Urinary bladder (tissue), 4 donors: Measurements from ENCODE around the gene ODAPH. TPM values are rescaled to one million over a fixed set of nuclear protein-coding genes. Genes with fewer than 3 reads are reported as not detected.

ENCODE experiments used
- DNase-seq: peaks from one replicate; pipeline ENCODE4 v3.0.0-alpha.2; 2015; ENCODE audit errors: extremely low spot score
- H3K27ac ChIP-seq: one replicate; pipeline ENCODE4 v1.5.1; 2013; ENCODE audit warnings: low read depth, mild to moderate bottlenecking, moderate library complexity
- H3K36me3 ChIP-seq: one replicate; pipeline ENCODE4 v1.6.1; 2013; ENCODE audit warnings: mild to moderate bottlenecking, moderate library complexity; ENCODE audit not compliant: insufficient read depth
- H3K4me1 ChIP-seq: one replicate; pipeline ENCODE4 v1.6.1; 2013; ENCODE audit warnings: mild to moderate bottlenecking, moderate library complexity; ENCODE audit not compliant: insufficient read depth
- H3K4me3 ChIP-seq: one replicate; pipeline ENCODE4 v1.5.1; 2013; ENCODE audit warnings: low read depth, low read length
- WGBS: extraction: QIAGEN DNeasy Blood & Tissue Kit; methylation state at CpG from one replicate; pipeline ENCODE4 v1.1.7; 2013; 5-methylcytosine and 5-hydroxymethylcytosine counted together
- polyA plus RNA-seq: library from polyadenylated mRNA; stranded (reverse); fragments of 200-250 nt; gene quantifications from one replicate; pipeline ENCODE4 v1.2.3, GENCODE V29; 2013
- total RNA-seq: library from RNA; depleted of rRNA; stranded (reverse); fragments of >200 nt; gene quantifications from one replicate; pipeline ENCODE4 v1.2.3, GENCODE V29; 2014
- donor health status: healthy with polysubstance abuse.
- donor health status: healthy.

Gene ODAPH
- total and polyA plus RNA-seq, 2 donors, result not detected

GRCh38 chr4:75564023-75564422 is 8.2 kb downstream of the ODAPH start:
- H3K27ac ChIP-seq, result no peak overlapping the region
- H3K36me3 ChIP-seq, result peaks cover 1% of the 10 kb centered on the region
- H3K4me3 ChIP-seq, result no peak overlapping the region
- WGBS, result 83% methylated on average over 11 of the region's 11 CpGs
- H3K4me1 ChIP-seq, result no peaks in the 10 kb centered on the region
- DNase-seq, result no peak

- no peak overlapping the region for H3K4me3 ChIP-seq
- no peak for DNase-seq
- H3K4me1 ChIP-seq, result no peaks in the 10 kb centered on the region
- peaks cover 1% of the 10 kb centered on the region for H3K36me3 ChIP-seq
- H3K27ac ChIP-seq, result no peak overlapping the region
Observed at GRCh38 chr4:75565481-75565880, 9.6 kb downstream of the ODAPH start.

GRCh38 chr4:75566911-75567310 is 11.0 kb downstream of the ODAPH start:
- no peak for DNase-seq
- 85% methylated on average over 1 of the region's 1 CpG for WGBS
- Histone ChIP-seq H3K4me1 (no peaks in the 10 kb centered on the region), H3K27ac (no peak overlapping the region), H3K4me3 (no peak overlapping the region), H3K36me3 (peaks cover 1% of the 10 kb centered on the region)

- Histone ChIP-seq H3K4me3 (no peak overlapping the region), H3K36me3 (peaks cover 1% of the 10 kb centered on the region), H3K27ac (no peak overlapping the region), H3K4me1 (no peaks in the 10 kb centered on the region)
- 92% methylated on average over 2 of the region's 2 CpGs for WGBS
- no peak for DNase-seq
Observed at GRCh38 chr4:75567725-75568124, 11.9 kb downstream of the ODAPH start.

GRCh38 chr4:75584067-75584466 is 28.2 kb downstream of the ODAPH start:
- Histone ChIP-seq H3K4me1 (no peaks in the 10 kb centered on the region), H3K4me3 (no peak overlapping the region), H3K27ac (no peak overlapping the region), H3K36me3 (no peaks in the 10 kb centered on the region)
- 83% methylated on average over 2 of the region's 2 CpGs for WGBS
- no peak for DNase-seq

GRCh38 chr4:75593393-75593792 is 37.5 kb downstream of the ODAPH start:
- 85% methylated on average over 1 of the region's 1 CpG for WGBS
- Histone ChIP-seq H3K4me1 (no peaks in the 10 kb centered on the region), H3K4me3 (no peak overlapping the region), H3K36me3 (no peaks in the 10 kb centered on the region), H3K27ac (no peak overlapping the region)
- DNase-seq, result no peak

- WGBS, result 77% methylated on average over 3 of the region's 3 CpGs
- no peaks in the 10 kb centered on the region for H3K36me3 ChIP-seq
- H3K27ac ChIP-seq, result no peak overlapping the region
- no peak for DNase-seq
- no peaks in the 10 kb centered on the region for H3K4me1 ChIP-seq
- no peak overlapping the region for H3K4me3 ChIP-seq
Observed at GRCh38 chr4:75596061-75596460, 40.2 kb downstream of the ODAPH start.

GRCh38 chr4:75598390-75598789 is 42.5 kb downstream of the ODAPH start:
- H3K36me3 ChIP-seq, result no peaks in the 10 kb centered on the region
- WGBS, result 75% methylated on average over 3 of the region's 3 CpGs
- no peak for DNase-seq
- no peaks in the 10 kb centered on the region for H3K4me1 ChIP-seq
- no peak overlapping the region for H3K27ac ChIP-seq
- H3K4me3 ChIP-seq, result no peak overlapping the region

- 94% methylated on average over 4 of the region's 4 CpGs for WGBS
- DNase-seq, result no peak
- Histone ChIP-seq H3K27ac (no peak overlapping the region), H3K4me1 (no peaks in the 10 kb centered on the region), H3K4me3 (no peak overlapping the region), H3K36me3 (no peaks in the 10 kb centered on the region)
Observed at GRCh38 chr4:75599647-75600046, 43.8 kb downstream of the ODAPH start.

- no peak overlapping the region for H3K27ac ChIP-seq
- H3K36me3 ChIP-seq, result no peaks in the 10 kb centered on the region
- H3K4me3 ChIP-seq, result no peak overlapping the region
- WGBS, result 92% methylated on average over 4 of the region's 4 CpGs
- H3K4me1 ChIP-seq, result no peaks in the 10 kb centered on the region
- no peak for DNase-seq
Observed at GRCh38 chr4:75605928-75606327, 50.1 kb downstream of the ODAPH start.

GRCh38 chr4:75612306-75612705 is 56.4 kb downstream of the ODAPH start:
- H3K4me3 ChIP-seq, result no peak overlapping the region
- H3K27ac ChIP-seq, result no peak overlapping the region
- 96% methylated on average over 1 of the region's 1 CpG for WGBS
- H3K36me3 ChIP-seq, result no peaks in the 10 kb centered on the region
- no peaks in the 10 kb centered on the region for H3K4me1 ChIP-seq
- DNase-seq, result no peak

Other genes starting within 250 kb of the ODAPH start
- gene RCHY1, start 41.7 kb upstream of the ODAPH start, total RNA-seq, result 52.4 TPM
- 24.6 TPM for gene RCHY1, start 41.7 kb upstream of the ODAPH start, polyA plus RNA-seq
- 38.6 TPM for gene THAP6, start 41.6 kb upstream of the ODAPH start, total RNA-seq
- 9.4 TPM for gene THAP6, start 41.6 kb upstream of the ODAPH start, polyA plus RNA-seq
- 0.90 TPM for gene CDKL2, start 74.5 kb downstream of the ODAPH start, total RNA-seq
- 0.15 TPM for gene CDKL2, start 74.5 kb downstream of the ODAPH start, polyA plus RNA-seq
- 145 TPM for gene G3BP2, start 117.3 kb downstream of the ODAPH start, total RNA-seq
- gene G3BP2, start 117.3 kb downstream of the ODAPH start, polyA plus RNA-seq, result 76.8 TPM
- 186 TPM for gene USO1, start 168.5 kb downstream of the ODAPH start, total RNA-seq
- 37.4 TPM for gene USO1, start 168.5 kb downstream of the ODAPH start, polyA plus RNA-seq